Colon (tissue), 2 donors: Measurements from ENCODE around the gene SRSF1.

ENCODE experiments used
- FAIRE-seq: peaks from 2 replicates; lab custom pipeline; 2012; peaks lifted over from hg19 to GRCh38; lab: Jason Lieb, UNC
- donor health status: control.
- donor health status: control.

SRSF1 gene

DNA sequence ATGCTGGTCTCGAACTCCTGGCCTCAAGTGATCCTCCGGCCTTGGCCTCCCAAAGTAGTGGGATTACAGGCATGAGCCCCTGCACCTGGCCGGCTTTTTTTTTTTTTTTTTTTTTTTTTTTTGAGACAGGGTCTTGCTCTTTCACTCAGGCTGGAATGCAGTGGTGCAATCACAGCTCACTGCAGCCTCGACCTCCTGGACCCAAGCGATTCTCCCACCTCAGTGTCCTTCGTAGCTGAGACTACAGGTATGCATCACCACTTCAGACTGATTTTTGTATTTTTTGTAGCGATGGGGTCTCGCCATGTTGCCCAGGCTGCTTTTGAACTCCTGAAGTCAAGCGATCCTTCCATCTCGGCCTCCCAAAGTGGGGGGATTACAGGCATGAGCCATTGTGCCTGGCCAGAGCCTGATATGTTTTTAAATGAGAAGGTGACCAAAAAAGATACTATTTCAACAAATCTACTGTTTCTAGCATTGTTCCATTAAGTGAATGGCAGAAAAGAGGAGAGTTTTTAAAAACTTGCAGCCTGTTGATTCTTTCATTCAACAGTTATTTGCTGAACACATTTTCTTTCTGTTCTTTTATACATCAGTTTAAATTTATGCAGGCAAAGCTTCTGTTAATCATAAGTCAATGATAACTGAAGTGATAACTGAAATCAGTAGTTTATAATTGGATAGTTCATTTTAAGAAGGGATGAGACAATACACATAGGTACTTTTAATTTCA lies 3.2 kb upstream of the SRSF1 start:
- FAIRE-seq = no peak

DNA sequence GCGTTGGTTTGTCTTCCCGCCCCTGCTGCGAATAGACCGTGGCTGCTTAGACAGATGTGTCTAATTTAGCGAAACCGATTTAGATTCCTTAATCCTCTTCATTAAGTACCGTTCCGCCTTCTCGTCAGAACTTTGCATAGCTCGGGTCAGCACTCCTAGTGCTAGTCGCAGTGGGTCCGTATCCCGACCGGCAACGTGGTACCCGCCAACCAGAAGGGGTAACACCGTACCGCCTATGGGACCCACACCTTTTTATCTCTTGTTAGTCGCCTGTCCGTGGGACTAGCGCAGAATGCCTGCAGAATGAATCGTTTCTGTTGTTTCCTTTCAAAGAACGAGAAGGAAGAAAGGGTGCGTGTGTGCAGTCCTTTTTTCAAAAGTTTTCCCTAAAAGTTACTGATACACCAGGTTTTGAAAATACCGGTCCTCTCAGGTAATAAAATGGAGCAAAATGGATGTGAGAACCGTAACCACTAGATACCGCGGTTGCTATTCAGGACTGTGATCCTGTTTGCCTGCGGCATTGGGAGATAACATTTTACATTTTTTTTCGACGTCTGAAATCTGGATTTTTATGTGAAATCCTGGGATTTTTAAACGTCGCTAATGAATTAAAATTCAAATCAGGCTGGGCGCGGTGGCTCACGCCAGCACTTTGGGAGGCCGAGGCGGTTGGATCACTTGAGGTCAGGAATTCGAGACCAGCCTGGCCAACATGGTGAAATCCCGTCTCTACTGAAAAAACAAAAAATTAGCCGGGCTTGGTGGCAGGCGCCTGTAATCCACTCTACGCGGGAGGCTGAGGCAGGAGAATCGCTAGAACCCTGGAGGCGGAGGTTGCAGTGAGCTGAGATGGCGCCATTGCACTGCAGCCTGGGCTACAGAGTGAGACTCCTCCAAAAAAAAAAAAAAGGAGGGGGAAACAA lies 998 bp upstream of the SRSF1 start:
- FAIRE-seq = no peak

DNA sequence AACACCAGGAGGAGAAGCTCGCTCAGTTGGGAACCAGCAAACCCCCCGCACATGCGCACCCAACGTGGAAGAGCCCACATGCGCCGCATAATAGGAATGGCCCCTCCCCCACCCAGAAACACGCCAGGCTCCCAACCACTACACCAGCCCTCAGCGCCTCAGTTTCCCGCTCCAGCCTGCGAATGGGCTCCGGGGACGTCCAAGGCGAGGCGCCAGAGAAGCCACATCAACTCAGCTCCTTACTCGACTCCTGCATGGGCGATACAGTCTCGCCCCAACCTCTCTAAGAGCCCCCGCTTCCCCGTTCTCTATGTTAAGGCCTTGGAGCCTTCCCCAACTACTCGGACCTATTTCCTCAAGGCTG lies 504 bp downstream of the SRSF1 start:
- no peak for FAIRE-seq

DNA sequence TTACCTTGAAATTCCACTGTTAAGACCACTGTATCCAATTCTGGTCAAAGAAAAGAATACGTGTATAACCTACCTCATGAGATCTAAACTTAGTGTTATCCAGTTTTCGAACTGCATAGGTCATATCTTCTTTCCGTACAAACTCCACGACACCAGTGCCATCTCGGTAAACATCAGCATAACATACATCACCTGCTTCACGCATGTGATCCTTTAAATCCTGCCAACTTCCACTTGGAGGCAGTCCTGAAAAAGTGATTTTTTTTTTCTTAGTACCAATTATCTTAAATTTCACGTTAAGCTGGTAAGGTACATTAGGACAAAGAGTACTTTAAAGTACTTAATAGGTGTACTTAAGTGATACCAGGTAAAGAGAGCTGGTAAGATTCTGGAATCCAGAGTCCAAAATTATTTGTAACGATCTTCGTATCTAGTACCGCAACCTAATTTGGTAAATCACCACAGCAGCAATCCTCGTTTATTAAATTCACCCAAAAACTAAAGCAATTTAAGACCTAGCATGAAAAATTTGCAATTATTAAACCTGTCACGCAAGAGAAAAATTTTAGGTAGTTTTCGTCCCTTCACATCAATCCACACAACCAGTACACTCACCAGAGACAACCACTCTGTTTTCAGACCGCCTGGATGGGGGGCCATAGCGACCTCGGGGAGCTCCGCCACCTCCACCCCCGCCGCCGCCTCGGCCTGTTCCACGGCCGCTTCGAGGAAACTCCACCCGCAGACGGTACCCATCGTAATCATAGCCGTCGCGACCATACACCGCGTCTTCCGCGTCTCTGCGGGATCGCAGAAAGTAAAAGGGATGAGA lies 1.1 kb downstream of the SRSF1 start:
- FAIRE-seq = no peak

DNA sequence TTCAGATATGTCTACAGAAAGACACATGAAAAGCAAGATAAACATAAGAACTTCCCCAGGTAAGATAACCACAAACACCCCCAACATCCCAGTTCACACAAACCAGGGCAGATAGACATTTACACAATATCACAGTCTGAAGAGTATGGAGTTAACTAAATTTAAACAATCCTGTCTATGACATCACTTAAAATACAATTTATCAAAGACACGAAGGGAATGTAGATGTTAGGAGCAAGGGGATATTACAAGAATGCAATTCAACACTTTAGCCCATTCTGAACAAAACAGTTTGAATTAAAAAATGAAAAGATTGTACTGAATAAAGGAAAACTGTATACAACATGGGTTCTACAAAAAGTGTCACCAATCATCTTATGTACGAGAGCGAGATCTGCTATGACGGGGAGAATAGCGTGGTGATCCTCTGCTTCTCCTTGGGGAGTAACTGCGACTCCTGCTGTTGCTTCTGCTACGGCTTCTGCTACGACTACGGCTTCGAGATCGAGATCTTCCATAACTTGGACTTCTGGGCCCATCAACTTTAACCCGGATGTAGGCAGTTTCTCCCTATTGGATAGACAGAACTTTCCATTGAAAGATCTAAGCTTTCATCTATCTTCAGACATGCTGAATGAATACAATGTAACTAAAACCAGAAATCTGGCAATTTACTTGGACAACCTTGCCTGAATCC lies 1.9 kb downstream of the SRSF1 start:
- no peak for FAIRE-seq

DNA sequence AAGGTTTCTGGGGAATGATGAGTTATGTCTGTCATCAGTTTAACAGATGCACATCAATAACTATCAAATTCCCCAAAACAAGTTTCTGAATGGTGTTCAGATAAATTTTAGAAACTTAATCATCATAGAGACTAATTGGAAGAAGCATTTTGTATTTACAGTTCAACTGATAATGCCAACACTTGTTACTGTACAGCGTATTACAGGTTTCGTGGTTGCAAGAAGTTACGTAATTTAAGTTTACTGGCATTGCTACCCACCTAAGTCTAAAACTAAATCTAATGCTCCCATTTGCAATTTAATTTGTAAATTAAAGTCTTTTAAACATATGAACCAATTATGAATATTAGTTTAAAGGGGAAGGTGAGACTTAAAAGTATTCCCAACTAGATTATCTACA lies 3.0 kb downstream of the SRSF1 start:
- no peak for FAIRE-seq

GRCh38 chr17:58002973-58003372 lies 4.1 kb downstream of the SRSF1 start:
- no peak for FAIRE-seq

DNA sequence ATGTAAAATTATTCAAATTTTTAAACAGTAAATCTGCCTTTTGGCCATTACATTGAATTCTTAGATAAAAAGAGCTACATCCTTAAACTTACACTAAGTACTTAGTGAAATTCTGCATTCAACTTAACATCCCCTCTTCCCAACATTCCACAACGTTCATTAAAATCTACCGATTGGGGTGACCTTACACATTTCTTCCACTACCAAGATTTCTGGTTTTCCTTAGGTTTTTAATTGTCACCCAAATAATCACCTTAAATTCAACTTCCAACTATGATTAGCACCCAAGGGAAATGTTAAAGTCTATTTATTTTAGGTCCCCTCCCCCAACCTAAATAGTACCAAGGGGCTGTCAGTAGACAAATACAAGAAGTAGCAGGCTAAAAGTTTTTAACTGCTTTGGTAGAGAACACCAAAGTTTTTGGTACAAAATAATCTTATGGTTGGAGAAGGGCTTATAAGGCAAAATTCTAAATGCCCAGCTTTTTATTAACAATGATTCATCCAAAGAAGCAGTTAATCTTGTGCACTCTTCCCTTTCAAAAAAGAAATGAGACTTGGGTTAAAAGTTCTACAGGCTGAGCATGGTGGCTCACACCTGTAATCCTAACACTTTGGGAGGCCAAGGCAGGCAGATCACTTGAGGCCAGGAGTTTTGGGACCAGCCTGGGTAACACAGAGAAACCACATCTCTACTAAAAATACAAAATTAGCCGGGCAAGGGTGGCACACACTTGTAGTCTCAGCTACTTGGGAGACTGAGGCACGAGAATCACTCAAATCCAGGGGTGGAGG lies 4.7 kb downstream of the SRSF1 start:
- no peak for FAIRE-seq

DNA sequence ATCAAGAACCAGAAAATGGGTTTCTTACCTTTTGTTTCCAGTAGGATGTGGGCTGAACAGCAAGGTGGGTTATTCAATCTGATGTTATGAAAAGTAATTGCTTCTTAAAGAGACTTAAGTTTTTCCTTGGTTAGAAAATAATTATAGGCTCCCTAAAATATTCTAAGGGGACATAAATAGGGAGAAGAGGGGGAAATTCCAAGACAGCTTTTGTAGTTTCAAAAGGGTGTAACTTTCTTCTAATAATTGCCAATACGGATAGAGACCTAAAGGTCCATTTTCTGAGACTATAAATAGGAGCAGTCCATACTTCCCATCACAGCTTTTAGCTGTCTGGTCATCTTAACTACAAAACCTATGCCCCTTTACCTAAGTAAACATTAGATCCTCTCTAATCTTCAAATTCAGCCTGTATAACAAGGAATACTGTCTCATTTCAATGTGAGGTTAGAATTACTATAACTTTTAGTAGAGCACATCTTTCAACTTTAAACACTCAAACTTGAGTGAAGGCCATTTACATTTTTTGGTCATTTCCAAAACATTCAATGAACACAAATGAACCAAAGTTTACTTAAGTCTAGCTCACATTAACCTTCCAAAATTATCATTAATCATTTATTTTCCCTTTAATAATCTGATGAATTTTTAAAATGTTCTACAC lies 5.5 kb downstream of the SRSF1 start:
- FAIRE-seq = no peak

DNA sequence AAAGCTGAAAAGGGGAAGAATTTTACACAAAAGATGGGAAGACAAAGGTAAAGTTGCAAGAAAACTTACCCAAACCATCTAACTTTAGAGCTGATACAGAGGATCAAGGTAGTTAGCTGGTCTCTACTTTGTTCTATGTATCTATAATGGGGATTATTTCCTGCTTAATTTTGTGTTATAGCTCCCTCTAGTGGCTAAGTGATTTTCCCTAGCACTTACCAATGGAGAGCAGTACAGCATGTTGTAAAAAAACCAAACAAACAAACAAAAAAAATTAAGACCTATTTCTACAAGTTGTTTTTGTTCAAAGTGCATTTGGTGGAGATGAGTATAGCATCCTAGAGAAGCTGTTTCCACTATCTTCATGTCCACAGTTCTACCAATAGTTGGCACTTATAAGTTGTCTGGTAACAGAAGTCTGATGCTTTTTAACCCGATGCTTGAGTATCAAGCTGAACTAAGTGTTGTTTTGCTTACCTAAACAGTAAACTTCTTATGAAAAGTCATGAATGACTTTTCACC lies 7.5 kb downstream of the SRSF1 start:
- FAIRE-seq = no peak

DNA sequence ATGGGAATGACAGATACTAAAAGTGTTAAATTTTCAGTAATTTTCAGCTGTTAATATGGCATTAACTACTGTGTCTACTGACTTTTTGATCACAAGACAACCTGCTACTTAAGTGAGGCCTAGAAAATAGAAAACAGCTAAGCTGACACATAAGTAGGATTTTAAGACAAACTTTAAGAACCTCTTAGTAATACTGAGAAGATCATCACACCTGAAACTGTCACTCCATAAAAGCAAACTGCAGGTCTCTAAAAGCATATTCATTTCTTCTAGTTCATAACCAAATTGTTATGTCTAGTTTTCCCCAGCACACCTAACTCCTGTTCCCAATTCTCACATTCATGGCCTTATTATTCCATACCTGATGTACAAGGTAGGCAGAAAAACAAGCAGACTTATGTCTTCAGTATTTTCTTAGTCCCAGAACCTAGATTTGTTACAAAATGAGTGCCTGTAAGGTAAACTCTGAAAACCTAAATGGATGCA lies 8.0 kb downstream of the SRSF1 start:
- no peak for FAIRE-seq

DNA sequence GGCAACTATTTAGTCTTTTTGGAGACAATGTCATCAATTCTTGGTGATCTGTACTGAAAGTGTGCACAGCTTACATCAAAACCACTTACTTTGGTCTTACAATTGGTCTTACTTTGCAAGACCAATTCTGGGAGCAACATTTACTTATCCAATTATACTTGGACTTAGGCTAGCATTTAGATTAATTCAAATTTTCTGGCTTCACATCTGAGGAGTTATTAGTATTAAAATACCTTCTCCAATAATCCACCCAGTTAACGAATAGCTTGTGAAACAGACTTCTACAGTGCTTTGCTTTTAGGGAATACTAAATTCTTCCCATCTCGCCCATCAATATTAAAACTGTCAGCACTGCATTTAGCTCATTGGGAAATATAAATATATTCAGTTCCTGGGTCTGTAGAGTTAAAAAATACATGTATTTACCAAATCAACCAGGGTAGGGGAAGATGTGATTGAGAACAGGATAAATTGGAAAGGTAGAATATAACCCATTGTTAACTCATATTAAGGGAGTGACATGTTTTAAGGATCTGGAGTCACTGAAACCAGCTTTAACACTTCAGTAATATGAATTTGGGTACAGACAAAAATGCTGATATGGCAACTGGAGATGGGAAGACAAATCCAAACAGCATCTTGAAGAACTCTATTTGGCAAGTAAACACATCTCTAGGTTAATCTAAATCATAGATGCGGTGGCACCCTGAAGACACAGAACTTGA lies 9.8 kb downstream of the SRSF1 start:
- FAIRE-seq = no peak

- no peak for FAIRE-seq
Measured at GRCh38 chr17:57995076-57995956, 11.7 kb downstream of the SRSF1 start.

- FAIRE-seq = no peak
Measured at GRCh38 chr17:57994436-57994835, 12.6 kb downstream of the SRSF1 start.

GRCh38 chr17:57993471-57994365 lies 13.3 kb downstream of the SRSF1 start:
- FAIRE-seq = no peak

- FAIRE-seq = no peak
Measured at GRCh38 chr17:57991537-57991936, 15.5 kb downstream of the SRSF1 start.

DNA sequence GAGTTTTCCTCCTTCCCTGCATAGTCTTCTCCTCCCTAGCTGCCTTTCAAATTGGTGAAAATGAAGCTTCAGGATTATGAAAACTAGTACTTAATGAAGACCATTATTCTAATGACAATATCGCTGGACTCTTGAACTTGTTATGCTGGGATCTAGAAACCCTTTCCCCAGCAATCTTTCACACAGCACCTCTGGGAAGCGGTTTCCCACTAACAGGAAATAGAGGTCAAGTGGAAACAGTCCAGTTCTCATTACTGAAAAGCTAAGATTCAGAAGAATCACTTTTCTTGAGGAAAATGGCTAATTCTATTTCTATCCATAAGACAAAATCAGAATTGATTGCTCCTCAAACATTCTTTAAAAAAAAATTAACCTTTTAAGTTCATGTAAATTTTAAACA lies 17.0 kb downstream of the SRSF1 start:
- no peak for FAIRE-seq
